ENCODE results near the gene SOAT2.
"Not testable (repeated sequence)": the region's sequence is repeated elsewhere in the genome, so short reads cannot be mapped to it uniquely, and the experiment has no call there.

SOAT2 gene

DNA sequence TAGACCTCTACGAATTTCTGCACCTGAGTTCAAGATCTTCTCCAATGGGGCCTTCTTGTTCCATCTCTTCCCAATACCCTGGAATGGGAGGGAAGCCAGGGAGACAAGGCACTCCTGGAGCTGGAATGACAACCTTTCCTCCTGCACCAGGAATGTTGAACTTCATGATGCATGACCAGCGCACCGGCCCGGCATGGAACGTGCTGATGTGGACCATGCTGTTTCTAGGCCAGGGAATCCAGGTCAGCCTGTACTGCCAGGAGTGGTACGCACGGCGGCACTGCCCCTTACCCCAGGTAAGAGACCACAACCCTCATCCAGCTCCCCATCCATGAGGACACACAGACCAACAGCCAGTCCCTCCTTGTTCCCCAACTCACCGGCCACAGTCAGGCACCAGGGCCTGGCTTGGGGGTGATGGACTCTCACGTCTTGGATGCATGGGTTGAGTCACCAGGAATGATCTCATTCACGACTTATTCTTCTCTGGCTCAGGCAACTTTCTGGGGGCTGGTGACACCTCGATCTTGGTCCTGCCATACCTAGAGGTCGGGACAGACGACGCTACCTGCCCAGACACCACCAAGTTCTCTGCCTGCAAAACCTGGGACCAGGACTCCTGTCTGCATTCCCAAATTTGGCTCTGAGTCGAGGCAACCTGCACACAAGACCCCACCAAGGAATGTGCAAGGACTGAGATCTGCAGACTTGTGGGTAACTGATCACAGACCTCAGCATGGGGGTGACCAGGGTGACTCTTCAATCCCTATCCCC, 20.5 kb downstream of the SOAT2 start:
- in situ Hi-C loops (cut with HindIII; ENCODE audit: low pct_ligation_motif_present, low pct_unique_long_range_greater_than_20kb, low sequenced_read_pairs), result no loop called here
- DNase-seq, result peak; percentile 42

DNA sequence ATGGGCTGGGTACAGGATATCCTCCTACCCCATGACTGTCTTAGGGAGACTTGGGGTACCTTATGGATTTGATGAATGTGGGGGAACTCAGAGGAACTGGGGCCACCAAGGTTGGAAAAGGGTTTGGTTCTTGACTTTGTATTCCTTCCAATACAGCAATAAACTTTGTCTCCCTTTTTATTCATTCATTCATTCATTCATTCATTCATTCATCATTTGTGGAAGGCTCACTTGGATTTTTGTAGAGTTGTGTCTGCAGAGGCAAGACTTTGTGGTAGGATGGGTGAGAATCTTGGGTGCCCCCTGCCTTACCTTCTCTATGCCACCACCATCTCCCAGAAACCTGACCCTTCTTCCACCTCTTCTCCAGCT, 21.1 kb downstream of the SOAT2 start:
- no peak for DNase-seq
- in situ Hi-C loops (cut with HindIII; ENCODE audit: low pct_ligation_motif_present, low pct_unique_long_range_greater_than_20kb, low sequenced_read_pairs), result no loop called here

DNA sequence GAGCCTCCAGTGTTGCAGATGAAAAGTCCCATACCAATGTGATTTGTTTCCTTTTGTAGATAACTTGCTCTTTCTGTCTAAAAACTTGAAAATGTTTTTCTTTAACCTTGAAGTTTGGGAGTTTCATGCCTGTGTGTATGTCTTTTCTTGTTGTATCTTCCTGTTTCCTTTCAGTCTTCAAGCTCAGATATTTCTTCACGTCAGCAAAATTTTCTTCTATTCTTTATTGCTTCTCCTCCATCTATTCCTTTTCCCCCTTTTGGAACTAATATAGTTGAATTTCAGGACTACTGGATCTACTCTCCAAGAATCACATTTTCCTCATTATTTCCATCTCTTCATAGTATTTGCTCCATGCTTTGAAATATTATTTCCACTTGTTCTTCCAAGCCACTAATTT, 23.9 kb downstream of the SOAT2 start:
- in situ Hi-C loops (cut with HindIII; ENCODE audit: low pct_ligation_motif_present, low pct_unique_long_range_greater_than_20kb, low sequenced_read_pairs), result no loop called here
- DNase-seq, result no peak

DNA sequence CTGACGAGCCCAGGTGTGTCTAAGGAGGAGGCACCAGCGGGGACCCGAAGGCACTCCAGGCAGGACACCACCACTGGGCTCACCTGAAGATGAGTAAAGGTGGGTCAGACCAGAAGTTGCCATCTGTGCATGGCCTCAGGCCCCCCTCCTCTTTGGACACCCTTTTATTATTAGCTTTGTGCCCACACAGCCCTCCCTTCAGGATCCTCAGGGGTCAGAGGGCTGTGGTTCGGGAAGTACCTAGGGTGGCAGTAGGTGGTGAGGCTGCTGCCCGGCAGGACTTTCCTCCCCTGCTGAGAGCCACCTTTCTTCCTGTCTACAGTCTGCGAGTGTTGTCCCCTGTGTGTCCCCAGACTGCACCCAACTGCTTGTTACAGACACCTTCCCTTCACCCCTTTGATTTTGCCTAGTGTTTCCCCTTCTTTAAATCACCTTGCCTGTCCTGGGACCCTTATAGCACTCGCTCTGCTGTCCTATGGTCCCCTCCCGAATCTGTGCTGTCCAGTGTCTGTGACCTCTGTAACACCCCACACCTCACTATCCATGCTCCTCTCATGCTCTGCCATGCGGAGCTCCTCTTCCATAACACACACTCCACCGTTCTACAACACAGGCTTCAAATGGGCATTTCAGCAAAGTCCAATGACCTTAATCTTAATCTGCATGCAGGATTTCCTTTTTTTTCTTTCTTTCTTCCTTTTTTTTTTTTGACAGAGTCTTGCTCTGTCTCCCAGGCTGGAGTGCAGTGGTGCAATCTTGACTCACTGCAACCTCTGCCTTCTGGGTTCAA, 25.7 kb downstream of the SOAT2 start:
- in situ Hi-C loops (cut with HindIII; ENCODE audit: low pct_ligation_motif_present, low pct_unique_long_range_greater_than_20kb, low sequenced_read_pairs), result no loop called here
- no peak for DNase-seq

DNA sequence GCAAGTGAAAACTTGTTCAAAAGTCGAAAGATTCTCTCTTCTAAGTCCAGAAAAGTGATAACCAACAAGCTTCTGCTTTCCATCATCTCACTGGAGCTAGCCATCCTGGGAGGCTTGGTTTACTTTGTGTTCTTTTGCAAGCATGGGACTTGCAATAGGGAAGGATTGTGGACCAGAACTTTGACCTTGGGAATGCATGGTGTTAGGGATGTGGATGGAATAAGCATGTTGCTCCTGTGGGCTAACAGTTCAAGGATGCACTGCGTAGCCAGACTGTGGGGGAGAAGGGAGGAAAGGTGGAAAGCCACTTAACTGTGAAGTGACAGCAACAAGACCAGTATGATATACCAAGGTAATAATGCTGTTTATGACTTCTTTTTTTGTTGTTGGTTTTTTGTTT, 28.6 kb downstream of the SOAT2 start:
- no peak for DNase-seq
- in situ Hi-C loops (cut with HindIII; ENCODE audit: low pct_ligation_motif_present, low pct_unique_long_range_greater_than_20kb, low sequenced_read_pairs), result no loop called here

DNA sequence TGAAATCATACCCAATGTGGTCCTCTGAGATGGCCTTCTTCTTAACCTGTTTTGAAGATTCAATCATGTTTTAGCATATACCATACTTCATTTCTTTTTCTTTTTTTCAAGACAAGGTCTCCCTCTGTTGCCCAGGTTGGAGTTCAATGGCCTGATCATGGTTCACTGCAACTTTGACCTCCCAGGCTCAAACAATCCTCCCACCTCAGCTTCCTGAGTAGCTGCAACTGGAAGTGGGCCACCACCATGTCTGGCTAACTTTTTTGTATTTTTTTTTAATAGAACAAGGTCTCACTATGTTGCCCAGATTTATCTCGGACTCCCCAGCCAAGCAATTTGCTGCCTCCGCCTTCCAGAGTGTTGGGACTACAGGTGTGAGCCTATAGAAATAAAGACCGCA, 30.4 kb downstream of the SOAT2 start:
- no peak for DNase-seq

DNA sequence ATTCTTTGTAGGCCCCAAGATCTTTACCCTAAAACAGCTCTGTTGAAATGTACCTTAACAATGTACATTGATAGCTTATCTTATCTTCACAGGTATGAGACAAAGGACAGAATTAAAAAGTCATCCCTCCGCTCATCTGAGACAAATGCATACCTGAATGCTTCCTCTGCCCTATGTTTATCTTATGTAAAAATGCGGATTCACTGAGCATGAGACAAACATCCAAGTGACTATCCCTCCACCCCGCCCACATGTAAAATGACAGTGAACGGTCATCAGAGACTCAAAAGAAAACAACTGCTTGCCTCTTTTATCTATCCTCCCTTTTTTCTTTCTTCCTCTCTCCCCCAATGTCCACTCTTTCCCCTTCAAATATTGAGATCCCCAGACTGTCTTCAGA, 40.1 kb downstream of the SOAT2 start:
- in situ Hi-C loops (cut with HindIII; ENCODE audit: low pct_ligation_motif_present, low pct_unique_long_range_greater_than_20kb, low sequenced_read_pairs), result no loop called here

More for the DNA sequence above, 30.4 kb downstream of the SOAT2 start:
- in situ Hi-C loops (cut with HindIII; ENCODE audit: low pct_ligation_motif_present, low pct_unique_long_range_greater_than_20kb, low sequenced_read_pairs), result no loop called here

DNA sequence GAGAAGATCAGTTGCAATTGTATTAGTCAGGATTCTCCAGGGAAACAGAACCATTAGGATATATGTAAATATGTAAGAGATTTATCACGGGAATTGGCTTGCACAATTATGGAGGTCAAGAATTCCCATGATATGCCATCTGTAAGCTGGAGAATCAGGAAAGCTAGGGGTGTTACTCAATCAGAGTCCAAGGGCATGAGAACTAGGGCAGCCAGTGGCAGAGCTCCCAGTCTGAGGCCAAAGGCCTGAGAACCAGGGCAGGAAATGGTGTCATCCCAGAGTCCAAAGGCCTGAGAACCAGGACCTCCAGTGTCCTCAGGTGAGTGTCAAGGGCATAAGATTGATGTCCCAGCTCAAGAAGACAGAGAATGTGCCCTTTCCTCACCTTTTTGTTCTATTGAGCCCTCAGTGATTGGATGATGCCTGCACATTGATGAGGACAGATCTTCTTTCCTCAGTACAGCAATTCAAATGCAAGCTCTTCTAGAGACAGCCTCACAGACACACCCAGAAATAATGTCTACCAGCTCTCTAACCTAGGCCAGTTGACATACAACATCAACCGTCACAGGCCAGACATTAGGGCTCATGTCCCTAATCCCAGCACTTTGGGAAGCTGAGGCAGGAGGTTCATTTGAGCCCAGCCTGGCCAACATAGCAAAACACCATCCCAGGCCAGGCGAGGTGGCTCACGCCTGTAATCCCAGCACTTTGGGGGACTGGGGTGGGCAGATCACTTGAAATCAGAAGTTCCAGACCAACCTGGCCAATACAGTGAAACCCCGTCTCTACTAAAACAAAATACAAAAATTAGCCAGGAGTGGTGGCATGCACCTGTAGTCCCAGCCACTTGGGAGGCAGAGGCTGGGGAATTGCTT, 42.3 kb downstream of the SOAT2 start:
- in situ Hi-C loops (cut with HindIII; ENCODE audit: low pct_ligation_motif_present, low pct_unique_long_range_greater_than_20kb, low sequenced_read_pairs), result no loop called here
- no peak for DNase-seq

More for the DNA sequence above, 40.1 kb downstream of the SOAT2 start:
- no peak for DNase-seq

DNA sequence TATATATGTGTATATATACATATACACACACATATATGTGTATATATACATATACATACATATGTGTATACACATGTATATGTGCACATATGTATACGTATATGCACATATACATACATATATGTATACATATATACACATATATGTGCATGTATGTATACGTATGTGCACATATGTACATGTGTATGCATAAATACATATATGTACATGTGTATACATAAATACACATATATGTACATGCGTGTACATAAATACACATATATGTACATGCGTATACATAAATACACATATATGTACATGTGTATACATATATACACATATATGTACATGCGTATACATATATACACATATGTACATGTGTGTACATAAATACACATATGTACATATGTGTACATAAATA, 43.9 kb downstream of the SOAT2 start:
- no peak for DNase-seq
- in situ Hi-C loops (cut with HindIII; ENCODE audit: low pct_ligation_motif_present, low pct_unique_long_range_greater_than_20kb, low sequenced_read_pairs), result no loop called here

DNA sequence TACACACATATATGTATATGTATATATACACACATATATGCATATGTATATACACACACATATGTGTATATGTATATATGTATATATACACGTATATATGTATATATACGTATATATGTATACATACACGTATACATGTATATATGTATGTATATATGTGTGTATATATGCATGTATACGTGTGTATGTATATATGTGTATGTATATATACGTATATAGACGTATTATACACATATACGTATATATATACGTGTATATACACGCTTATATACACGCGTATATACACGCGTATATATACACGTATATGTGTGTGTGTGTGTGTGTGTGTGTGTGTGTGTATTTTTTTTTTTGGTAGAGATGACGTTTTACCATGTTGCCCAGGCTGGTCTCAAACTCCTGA, 44.4 kb downstream of the SOAT2 start:
- in situ Hi-C loops (cut with HindIII; ENCODE audit: low pct_ligation_motif_present, low pct_unique_long_range_greater_than_20kb, low sequenced_read_pairs), result no loop called here

DNA sequence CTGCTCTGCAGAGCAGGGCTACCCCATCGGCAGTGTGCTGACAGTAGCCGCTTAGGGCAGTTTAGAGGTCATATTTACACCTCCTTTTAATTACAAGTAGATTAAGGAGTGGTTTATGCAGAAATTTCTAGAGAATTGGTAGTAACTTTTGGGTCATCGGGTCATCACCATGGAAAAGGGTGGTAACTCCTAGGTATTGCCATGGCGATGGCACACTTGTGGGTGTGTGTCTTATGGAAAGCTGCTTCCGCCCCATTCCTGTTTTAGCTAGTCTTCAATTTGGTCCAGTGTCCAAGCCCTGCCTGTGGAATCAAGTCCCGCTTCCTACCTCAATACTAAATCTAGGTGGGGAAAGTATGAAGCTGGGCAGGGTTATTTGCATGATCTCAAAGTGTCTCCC, 47.8 kb downstream of the SOAT2 start:
- in situ Hi-C loops (cut with HindIII; ENCODE audit: low pct_ligation_motif_present, low pct_unique_long_range_greater_than_20kb, low sequenced_read_pairs), result no loop called here
- no peak for DNase-seq

More for the DNA sequence above, 44.4 kb downstream of the SOAT2 start:
- no peak for DNase-seq

DNA sequence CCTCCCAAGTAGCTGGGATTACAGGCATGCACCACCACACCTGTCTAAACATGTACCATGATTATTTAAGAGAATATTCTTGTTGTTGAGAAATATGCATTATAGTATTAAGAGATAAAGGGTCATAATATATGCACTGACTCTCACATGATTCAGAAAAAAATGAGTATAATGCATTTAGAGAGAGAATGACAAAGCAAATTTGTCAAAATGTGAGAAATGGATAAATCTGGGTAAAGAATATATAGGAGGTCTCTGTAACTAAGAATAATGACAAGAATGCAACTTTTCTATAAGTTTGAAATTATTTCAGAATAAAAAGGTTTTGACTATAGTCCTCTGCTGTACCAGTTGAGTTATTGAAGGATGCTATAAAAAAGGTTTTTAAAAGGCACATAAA, 49.1 kb downstream of the SOAT2 start:
- in situ Hi-C loops (cut with HindIII; ENCODE audit: low pct_ligation_motif_present, low pct_unique_long_range_greater_than_20kb, low sequenced_read_pairs), result no loop called here
- DNase-seq, result no peak

DNA sequence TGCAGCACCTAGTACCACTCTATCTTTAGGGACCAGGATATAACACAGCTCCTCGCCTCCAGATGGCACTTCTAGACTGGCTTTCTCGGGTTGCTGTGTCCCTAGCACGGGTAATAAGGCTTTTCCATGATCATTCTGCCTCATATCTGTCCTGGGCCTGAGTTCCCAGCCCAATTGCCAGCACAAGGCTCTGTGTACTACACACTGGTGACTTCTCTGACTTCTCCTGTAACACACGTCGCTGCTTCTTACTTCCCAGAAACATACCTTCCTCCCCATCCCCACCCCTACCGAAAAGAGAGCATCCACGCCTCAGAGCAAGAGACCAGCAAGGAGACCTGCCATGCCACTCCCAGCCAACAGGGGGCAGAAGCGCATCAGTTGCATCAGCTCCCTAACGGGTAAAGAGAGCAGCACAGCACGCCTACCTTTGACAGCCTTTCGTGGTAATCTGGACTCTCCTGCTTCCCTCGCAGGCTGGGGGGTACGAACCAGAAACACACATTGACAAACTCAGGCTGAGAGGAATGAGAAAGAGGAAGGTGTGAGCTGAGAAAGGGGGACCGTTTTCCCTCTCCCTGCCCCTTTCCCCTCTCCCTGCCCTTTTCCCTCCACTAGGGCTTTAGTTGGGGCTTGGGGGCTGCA, 56.0 kb downstream of the SOAT2 start:
- in situ Hi-C loops (cut with HindIII; ENCODE audit: low pct_ligation_motif_present, low pct_unique_long_range_greater_than_20kb, low sequenced_read_pairs), result no loop called here
- DNase-seq, result peak; percentile 87

DNA sequence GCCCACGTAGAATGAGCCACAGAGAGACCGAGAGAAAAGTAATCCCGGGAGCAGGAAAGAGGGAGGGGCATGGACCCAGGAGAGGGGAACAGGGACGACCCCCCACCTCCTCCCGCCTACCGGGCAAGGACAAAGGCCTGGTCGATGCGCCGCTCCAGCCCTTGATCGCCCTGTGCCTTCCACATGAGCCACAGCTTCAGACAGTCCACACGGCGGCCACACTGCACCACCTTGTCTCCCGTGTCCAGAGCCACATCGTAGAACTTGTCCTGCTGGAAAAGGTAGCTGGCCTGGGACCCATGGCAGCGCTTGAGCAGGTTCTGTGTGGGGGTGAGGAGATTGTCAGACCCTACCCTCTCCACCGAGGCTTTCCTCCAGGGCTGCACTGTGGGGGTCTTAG, 56.7 kb downstream of the SOAT2 start:
- in situ Hi-C loops (cut with HindIII; ENCODE audit: low pct_ligation_motif_present, low pct_unique_long_range_greater_than_20kb, low sequenced_read_pairs), result no loop called here
- no peak for DNase-seq

DNA sequence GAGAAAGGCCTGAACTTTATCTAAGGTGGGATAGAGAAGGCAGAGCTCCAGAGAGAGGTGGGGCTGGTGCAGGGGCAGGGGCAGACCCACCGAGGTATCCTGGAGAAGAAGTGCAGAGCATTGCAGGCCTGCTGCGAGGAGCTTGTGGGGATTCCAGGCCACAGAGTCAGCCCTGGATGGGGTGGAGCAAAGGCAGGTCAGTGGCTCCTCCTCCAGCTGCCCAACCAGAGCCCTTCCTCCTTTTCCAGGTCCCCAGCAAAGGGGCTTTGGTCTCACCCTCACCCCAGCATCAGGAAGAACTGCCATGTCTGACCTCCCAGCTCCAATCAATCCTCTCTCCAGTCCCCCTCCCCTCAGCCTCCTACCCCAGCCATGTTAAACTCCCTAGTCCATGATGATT, 57.4 kb downstream of the SOAT2 start:
- in situ Hi-C loops (cut with HindIII; ENCODE audit: low pct_ligation_motif_present, low pct_unique_long_range_greater_than_20kb, low sequenced_read_pairs), result no loop called here
- DNase-seq, result no peak

DNA sequence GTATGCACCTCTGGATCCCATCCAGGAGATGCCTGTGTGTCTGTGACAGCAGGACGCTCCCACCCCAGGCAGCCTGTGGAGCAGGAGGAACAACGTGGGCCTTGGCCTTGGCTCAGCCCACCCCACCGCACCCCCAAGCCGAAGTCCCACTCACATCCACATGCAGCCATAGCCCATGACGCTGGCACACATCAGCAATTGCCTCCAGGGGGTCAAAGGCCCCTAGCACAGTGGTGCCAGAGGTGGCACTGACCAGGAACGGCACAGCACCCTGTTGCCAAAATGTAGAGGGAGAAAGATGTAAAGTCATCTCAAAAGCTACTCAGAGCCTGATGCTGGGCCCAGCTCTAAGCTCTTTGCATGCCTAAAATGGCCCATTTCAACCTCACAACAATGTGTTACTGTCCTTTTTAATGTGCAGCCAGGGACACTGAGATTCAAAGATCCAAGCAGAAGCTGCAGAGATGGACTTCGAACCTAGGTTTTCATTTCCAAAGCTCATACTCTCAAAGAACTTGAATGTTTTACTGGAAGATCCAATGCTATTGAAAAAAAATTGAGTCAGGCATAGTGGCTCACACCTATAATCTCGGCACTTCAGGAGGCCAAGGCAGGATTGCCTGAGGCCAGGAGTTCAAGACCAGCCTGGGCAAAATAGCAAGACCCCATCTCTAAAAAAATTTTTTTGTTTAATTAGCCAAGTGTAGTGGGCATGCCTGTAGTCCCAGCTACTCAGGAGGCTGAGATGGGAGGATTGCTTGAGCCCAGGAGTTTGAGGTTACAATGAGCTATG, 58.0 kb downstream of the SOAT2 start:
- in situ Hi-C loops (cut with HindIII; ENCODE audit: low pct_ligation_motif_present, low pct_unique_long_range_greater_than_20kb, low sequenced_read_pairs), result no loop called here
- DNase-seq, result no peak

DNA sequence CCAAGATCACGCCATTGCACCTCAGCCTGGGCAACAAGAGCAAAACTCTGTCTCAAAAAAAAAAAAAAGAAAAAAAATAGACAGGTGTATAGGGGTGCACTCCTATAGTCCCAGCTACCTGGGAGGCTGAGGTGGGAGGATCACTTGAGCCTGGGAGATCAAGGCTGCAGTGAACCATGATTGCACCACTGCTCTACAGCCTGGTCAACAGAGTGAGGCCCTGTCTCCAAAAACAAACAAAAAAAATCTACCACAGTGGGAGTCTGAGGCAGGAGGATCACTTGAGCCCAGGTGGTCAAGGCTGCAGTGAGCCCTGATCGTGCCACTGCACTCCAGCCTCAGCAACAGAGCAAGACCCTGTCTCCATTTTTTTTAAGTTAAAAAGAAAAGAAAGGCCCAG, 59.7 kb downstream of the SOAT2 start:
- in situ Hi-C loops (cut with HindIII; ENCODE audit: low pct_ligation_motif_present, low pct_unique_long_range_greater_than_20kb, low sequenced_read_pairs); DNase-seq: not testable (repeated sequence)

DNA sequence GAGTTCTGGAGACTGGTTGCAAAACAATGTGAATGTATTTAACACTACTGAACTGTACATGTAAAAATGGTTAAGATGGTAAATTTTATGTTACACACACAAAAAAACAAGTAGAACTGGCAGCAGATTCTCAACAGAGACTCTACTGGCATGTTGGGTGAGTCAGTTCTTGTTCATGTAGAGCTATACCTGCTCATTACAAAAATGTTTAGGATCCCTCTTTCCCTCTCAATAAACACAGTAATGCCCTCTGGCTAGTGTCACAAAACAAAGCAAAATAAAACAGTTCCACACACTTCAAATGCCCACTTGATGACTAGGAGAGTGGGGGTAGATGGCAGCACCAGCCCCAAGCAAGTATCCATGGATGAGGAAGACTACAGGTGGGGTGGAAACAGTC, 63.6 kb downstream of the SOAT2 start:
- DNase-seq, result no peak
- in situ Hi-C loops (cut with HindIII; ENCODE audit: low pct_ligation_motif_present, low pct_unique_long_range_greater_than_20kb, low sequenced_read_pairs), result no loop called here

All from ACHN (cell line).